Spinal cord (tissue), 10 donors: ENCODE data around the gene CAMK2G. TPM values are rescaled to one million over a fixed set of nuclear protein-coding genes. Genes with fewer than 3 reads are reported as not detected.

Experiments used
- DNase-seq, 6 donors: peaks; one replicate each; pipeline versions ENCODE4 v3.0.0 to v3.0.0-alpha.2; 2013 to 2015; ENCODE audit warnings: low spot score in 6 of 6, low read depth in 4 of 6
- H3K27ac ChIP-seq: one replicate; pipeline ENCODE4 v1.5.1; 2013; ENCODE audit warnings: low read depth, low read length, control low read depth
- H3K27me3 ChIP-seq: one replicate; pipeline ENCODE4 v1.6.1; 2013; ENCODE audit warnings: low read length; ENCODE audit not compliant: control insufficient read depth, insufficient read depth
- H3K36me3 ChIP-seq: one replicate; pipeline ENCODE4 v1.6.1; 2013; ENCODE audit warnings: low read length; ENCODE audit not compliant: control insufficient read depth, insufficient read depth
- H3K4me1 ChIP-seq: one replicate; pipeline ENCODE4 v1.6.1; 2013; ENCODE audit warnings: low read length; ENCODE audit not compliant: control insufficient read depth, insufficient read depth
- H3K4me3 ChIP-seq: one replicate; pipeline ENCODE4 v1.5.1; 2013; ENCODE audit warnings: low read depth, low read length, control low read depth
- H3K9me3 ChIP-seq: one replicate; pipeline ENCODE4 v1.6.1; 2013; ENCODE audit warnings: low read length; ENCODE audit not compliant: control insufficient read depth, insufficient read depth
- WGBS: methylation state at CpG from one replicate; pipeline ENCODE4 v1.1.5; 2013; ENCODE audit warnings: missing lambda C conversion rate; ENCODE audit not compliant: insufficient coverage; 5-methylcytosine and 5-hydroxymethylcytosine counted together
- polyA plus RNA-seq, 2 donors: library from polyadenylated mRNA; unstranded; fragments of 120-200 nt; gene quantifications; one replicate each; pipeline ENCODE4 v1.2.1, GENCODE V29; 2013; ENCODE audit not compliant: insufficient read length in 2 of 2
- total RNA-seq, 2 donors: library from RNA; depleted of rRNA in 1 of 2; stranded (reverse); fragments of 120-200 nt in 1 of 2; fragments of >200 nt in 1 of 2; gene quantifications; one replicate each; pipeline versions ENCODE4 v1.2.3 to v1.2.4, GENCODE V29; 2013 to 2014
- donor health status: healthy.

The CAMK2G gene
- total and polyA plus RNA-seq, 4 donors: 49.8 to 147 (median 113) TPM

DNA sequence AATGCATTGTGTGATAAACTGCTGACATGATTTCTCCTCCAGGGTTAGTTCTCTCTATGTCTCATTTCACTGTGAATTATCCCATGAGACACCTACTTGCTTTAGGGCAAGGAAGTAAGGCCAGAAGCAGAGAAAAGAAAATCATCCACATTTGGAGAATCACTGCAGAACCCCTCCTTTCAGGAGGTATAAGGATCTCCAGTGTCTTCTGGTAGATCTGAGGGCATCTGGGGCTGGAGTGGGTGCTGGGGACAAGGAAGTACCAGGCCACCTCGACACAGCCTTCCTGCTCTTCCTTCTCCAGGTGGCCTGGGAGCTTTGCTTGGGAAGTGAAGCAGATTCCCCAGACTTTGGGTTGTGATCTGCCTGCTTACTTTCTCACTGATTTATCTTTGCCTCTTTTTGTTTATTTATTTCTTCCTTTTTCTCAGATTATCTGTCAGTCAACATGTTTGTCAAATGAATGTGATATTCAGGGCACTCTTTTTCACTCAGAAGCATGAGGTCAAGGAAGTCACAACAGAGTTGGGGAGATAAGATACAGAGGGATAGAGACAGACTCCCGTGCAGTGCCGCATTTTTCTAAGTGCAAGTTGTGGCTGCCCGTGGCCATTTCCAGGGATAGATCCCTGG is 12.4 kb upstream of the CAMK2G start:
- Histone ChIP-seq H3K36me3 (no peaks in the 10 kb centered on the region), H3K4me1 (peaks cover 31% of the 10 kb centered on the region), H3K27ac (peak overlapping the region; percentile 89), H3K4me3 (no peak overlapping the region), H3K9me3 (no peaks in the 10 kb centered on the region), H3K27me3 (no peaks in the 10 kb centered on the region)
- 31% methylated on average over 4 of the region's 4 CpGs for WGBS
- DNase-seq: no peak

DNA sequence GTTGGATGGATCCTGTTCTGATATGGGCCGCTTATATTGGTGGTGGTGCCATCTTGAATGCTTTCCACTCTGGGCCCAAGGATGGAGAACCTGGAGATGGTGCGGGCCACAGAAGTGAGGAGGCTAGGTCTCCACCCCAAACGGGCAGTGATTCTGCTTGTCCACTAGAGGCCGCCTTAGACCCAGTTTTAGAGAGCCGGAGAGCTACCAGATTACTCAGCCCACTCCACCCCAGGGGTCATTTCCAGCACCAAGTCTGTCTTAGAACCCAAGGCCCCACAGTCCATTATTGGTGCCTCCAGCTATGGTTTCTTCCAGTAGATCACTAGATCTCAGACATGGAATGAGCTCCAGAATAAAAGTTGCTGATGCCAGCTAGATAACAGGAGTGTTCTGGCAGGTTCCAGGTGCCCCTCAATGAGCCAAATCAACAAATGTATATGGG is 11.8 kb upstream of the CAMK2G start:
- peaks cover 31% of the 10 kb centered on the region for H3K4me1 ChIP-seq
- H3K27me3 ChIP-seq: no peaks in the 10 kb centered on the region
- DNase-seq: peak in 3 of 6 donors; percentile 61 to 90 (median 89)
- no peaks in the 10 kb centered on the region for H3K36me3 ChIP-seq
- H3K27ac ChIP-seq: peak overlapping the region; percentile 89
- no peak overlapping the region for H3K4me3 ChIP-seq
- no peaks in the 10 kb centered on the region for H3K9me3 ChIP-seq
- 7% methylated on average over 5 of the region's 5 CpGs for WGBS

DNA sequence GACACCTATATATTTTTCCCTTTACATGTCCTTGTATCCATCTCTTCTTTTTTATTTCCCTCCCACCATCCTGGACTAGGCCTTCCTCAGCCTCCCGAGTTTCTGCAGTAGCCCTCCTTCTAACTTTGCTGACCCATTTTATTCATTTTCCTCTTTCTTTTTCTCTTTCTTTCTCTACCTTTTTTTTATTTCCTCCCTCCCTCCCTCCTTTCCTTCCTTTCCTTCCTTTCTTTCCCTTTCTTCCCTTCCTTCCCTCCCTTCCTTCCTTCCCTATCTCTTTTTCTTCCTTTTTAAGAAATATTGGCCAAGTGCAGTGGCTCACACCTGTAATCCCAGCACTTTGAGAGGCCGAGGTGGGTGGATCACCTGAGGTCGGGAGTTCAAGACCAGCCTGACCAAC is 9.7 kb upstream of the CAMK2G start:
- WGBS: 94% methylated on average over 3 of the region's 3 CpGs
- Histone ChIP-seq H3K4me3 (no peak overlapping the region), H3K9me3 (no peaks in the 10 kb centered on the region), H3K27me3 (no peaks in the 10 kb centered on the region), H3K4me1 (peaks cover 29% of the 10 kb centered on the region), H3K36me3 (no peaks in the 10 kb centered on the region), H3K27ac (no peak overlapping the region)
- DNase-seq: no peak

DNA sequence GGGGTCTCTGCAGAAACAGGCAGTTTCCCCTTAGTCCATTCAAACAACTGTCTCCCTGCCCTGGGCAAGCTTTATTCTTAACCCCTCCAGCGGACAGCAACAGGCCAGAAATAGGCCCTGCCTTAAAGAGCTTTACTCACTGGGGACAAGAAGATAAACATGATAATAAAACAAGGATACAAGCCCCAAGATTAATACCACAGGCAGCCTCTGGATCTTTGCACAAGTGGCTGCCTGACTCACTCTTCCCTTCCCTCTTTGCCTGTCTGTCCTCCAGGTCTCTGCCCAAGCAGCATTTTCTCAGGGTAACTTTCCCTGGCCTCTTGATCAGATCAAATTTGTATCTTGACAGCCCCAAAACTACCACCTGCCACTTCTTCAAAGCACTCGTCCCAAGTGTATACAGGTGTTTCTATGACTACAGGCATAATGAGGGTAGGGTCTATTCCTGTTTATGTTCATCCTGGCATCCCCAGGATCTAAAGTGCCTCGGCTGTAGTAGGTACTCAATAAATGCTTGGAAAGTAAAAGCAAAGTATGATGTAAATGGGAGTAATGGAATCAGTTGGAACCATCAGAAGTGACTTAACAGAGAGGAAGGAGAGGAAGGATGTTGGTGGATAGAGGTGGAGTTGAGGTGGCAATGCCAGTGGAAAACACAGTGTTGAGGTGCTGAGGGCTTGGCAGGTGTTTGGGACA is 7.0 kb upstream of the CAMK2G start:
- Histone ChIP-seq H3K4me3 (no peak overlapping the region), H3K36me3 (no peaks in the 10 kb centered on the region), H3K4me1 (peaks cover 5% of the 10 kb centered on the region), H3K9me3 (no peaks in the 10 kb centered on the region), H3K27me3 (no peaks in the 10 kb centered on the region), H3K27ac (no peak overlapping the region)
- WGBS: 86% methylated on average over 2 of the region's 3 CpGs
- no peak for DNase-seq

DNA sequence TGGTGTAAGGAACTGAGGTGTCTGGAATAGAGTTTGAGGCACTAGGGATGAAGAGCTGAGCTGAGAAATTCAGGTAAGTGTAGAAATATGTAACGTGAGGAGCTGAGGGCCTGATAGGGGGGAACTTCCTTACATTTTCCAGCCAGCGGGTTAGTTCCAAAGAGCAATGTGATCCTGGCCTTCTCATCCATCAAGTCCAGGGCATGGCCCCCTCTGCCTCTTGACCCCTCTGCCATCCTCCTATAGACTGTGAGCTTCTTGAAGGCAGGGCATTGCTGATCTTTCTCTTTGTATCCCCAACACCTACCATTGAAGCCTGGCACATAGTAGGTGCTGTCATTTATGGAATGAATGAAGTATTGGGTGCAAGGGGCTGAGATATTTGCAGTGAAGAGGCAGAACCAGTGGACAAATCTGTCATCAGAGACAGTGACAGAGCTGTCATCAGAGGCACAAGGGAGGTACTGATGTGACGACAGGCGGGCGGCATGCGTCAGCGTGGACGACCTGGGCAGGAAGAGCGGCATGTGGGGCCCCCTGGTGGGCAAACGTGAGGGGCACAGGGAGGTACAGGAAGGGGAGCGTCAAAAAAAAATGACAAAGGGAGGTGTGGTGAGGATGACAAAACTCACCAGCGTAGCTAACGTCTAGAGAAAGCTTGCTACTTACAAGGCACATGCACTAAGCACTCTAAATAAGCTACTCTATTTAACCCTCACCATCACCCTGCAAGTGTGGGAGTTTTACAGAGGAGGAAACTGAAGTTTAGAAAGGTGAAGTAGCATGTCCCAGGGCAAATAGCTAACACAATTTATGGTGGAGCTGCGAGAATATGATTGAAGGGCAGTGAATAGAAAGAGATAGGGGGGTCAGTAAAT is 5.2 kb upstream of the CAMK2G start:
- Histone ChIP-seq H3K4me3 (no peak overlapping the region), H3K27ac (no peak overlapping the region)
- peak in 2 of 6 donors; percentile 82 to 86 for DNase-seq

DNA sequence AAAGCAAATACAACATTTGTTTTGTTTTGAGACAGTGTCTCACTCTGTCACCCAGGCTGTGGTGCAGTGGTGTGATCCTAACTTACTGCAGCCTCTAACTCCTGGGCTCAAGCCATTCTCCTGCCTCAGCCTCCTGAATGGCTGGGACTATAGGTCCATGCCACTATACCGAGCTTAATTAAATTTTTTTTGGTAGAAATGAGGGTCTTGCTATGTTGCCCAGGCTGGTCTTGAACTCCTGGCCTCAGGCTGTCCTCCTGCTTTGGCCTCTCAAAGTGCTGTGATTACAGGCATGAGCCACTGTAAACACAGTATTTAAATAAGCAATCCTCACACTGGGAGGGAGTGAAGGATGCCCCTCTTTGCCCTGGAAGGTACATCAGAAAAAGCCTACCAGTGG is 4.0 kb upstream of the CAMK2G start:
- no CpG with 5 or more reads among the region's 1 CpG for WGBS
- H3K27me3 ChIP-seq: no peaks in the 10 kb centered on the region

More for the DNA sequence above, 5.2 kb upstream of the CAMK2G start:
- Histone ChIP-seq H3K9me3 (no peaks in the 10 kb centered on the region), H3K36me3 (no peaks in the 10 kb centered on the region), H3K4me1 (peaks cover 15% of the 10 kb centered on the region), H3K27me3 (no peaks in the 10 kb centered on the region)
- 17% methylated on average over 6 of the region's 14 CpGs for WGBS

DNA sequence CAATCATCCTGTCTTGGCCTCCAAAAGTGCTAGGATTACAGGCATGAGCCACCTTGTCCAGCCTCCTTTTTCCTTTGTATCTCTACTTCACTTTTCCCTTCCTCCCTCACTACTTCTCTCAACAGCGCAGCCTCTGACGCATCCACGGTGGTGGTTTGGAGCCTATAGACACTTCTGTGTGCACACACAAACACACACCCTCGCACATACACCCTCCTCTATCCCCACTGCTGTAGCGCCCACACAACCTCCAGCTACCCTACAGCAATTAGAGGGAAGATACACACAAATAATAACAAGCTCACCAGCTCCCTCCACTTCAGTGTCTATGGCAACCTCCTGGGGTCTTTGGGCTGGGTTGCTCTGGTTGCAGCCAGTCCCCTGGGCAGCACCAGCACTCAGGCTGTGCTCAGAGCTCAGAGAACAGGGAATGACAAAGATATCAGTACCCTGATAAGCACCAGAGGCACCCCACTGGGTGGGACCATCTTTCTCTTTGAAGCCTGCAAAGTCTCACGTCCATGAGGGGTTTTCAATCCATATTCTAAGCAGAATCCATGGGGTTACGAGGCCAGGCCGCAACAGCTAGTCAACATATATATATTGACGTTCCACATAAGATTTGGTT is 3.3 kb upstream of the CAMK2G start:
- Histone ChIP-seq H3K4me3 (no peak overlapping the region), H3K9me3 (no peaks in the 10 kb centered on the region), H3K27me3 (no peaks in the 10 kb centered on the region), H3K27ac (no peak overlapping the region), H3K36me3 (peaks cover 4% of the 10 kb centered on the region), H3K4me1 (peaks cover 23% of the 10 kb centered on the region)
- no peak for DNase-seq
- WGBS: 88% methylated on average over 5 of the region's 9 CpGs

More for the DNA sequence above, 4.0 kb upstream of the CAMK2G start:
- Histone ChIP-seq H3K9me3 (no peaks in the 10 kb centered on the region), H3K36me3 (no peaks in the 10 kb centered on the region), H3K4me3 (no peak overlapping the region), H3K4me1 (peaks cover 16% of the 10 kb centered on the region), H3K27ac (no peak overlapping the region)
- no peak for DNase-seq

DNA sequence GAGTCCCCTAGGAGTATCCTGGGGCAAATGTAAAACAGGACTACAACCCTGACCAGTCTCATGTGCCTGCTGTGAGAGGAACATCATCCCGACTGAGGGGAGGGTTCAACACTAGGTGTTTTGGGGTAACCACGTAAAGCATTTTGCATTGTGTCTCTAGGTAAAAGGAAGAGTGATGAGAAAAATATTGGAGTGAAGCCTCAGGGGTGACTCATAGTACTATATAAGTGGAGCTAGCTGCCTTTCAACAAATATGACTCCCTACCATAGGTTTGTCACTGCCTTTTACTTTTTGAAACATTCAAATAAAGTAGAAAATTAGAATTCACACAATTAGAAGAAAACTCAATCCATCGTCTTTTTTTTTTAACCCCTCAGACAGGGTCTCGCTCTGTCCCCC is 2.6 kb upstream of the CAMK2G start:
- Histone ChIP-seq H3K4me3 (no peak overlapping the region), H3K27me3 (no peaks in the 10 kb centered on the region), H3K36me3 (peaks cover 11% of the 10 kb centered on the region), H3K4me1 (peaks cover 30% of the 10 kb centered on the region), H3K27ac (no peak overlapping the region), H3K9me3 (no peaks in the 10 kb centered on the region)
- no peak for DNase-seq
- 76% methylated on average over 3 of the region's 4 CpGs for WGBS

DNA sequence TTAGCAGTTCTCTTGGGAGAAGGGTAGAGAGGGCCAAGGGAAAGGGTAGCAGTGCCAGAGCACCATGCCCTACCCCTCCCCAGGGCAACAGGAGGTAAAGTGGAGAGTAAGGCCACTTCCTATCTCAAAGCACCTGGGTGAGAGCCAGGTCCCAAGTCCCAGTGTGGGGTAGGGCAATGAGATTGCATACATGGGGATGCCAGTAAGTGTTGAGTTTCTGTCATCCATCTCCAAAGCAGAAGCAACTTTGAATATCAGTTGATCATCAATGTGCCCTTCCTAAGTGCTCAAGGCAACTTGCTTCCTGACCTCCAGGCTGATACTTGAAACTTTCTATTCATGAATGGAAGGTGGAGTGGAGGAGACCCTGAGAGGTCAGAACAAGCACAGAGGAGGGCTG is 2.2 kb upstream of the CAMK2G start:
- Histone ChIP-seq H3K4me1 (peaks cover 34% of the 10 kb centered on the region), H3K27me3 (no peaks in the 10 kb centered on the region), H3K36me3 (peaks cover 15% of the 10 kb centered on the region), H3K9me3 (no peaks in the 10 kb centered on the region), H3K27ac (no peak overlapping the region), H3K4me3 (no peak overlapping the region)
- DNase-seq: no peak
